ENCODE measurements around the gene TATDN2.

TATDN2 gene

DNA sequence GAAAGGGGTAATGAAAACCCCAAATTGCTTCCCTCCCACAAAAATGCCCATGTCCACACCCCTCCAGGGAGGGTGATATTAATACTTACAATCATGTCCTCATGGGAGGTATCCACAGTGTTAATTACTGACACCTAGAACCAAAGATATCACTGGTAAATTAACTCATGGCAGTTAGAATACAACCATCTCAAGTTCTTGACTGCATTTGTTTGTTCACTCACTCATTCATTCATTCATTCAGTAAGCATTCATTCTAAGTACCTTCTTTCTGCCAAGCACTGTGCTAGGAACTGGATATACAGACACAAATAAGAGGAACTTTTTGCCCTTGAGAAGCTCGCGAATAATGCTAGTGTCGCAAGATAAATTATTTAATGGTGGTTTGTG lies 69.7 kb downstream of the TATDN2 start:
- DNase-seq (ENCODE audit: low read depth): no peak

DNA sequence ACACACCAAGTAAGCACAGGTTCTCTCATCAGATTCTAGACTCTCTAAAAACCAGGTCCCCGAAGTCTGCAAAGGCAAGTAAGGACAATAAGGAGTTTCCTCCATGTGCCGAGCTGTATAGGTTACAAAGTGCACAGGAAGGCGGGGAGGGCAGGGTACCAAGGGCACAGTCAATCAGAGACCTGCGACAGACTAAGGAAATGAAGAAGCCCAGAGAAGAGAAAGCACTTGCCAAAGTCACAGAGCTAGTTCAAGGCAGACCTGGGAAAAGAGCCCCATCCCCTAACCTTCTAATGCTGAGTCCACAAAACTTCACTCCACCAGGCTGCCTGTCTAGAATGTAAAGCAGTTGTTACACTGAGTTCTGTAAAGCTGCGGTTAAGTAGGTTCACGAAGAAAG lies 71.0 kb downstream of the TATDN2 start:
- no peak for DNase-seq (ENCODE audit: low read depth)

DNA sequence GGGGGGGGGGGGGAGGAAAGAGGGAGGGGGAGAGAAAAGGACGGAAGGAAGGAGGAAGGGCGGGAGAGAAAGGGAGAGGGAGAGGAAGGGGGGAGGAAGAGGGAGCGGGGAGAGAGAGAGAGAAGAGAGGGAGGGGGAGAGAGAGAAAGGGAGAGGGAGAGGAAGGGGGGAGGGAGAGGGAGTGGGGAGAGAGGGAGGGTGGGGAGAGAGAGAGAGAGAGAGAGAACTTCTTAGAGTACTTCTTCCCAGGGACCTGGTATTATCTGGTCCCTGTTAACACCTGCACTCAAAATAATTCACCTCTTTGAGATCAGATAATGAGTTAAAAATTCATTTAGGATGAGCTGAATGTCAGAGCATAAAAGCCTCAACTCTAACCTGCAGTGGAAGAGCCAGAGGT lies 71.5 kb downstream of the TATDN2 start:
- DNase-seq (ENCODE audit: low read depth): no peak

DNA sequence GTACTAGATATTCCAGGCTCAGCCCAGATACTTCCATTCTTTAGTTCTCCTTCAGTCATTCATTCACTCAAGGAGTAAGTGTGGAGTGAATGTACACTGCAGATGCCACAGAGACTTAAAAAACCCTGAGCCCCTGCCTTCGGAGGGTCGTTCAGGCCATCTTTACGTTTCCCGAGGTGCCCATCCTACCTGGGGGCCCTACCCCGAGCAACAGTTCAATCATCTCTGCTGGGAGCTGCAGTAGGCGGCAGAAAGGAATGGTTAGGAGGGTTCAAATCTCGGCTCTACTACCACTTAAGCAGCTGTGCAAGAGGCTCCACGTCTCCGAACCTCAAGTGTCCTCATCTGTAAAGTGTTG lies 72.0 kb downstream of the TATDN2 start:
- no peak for DNase-seq (ENCODE audit: low read depth)

DNA sequence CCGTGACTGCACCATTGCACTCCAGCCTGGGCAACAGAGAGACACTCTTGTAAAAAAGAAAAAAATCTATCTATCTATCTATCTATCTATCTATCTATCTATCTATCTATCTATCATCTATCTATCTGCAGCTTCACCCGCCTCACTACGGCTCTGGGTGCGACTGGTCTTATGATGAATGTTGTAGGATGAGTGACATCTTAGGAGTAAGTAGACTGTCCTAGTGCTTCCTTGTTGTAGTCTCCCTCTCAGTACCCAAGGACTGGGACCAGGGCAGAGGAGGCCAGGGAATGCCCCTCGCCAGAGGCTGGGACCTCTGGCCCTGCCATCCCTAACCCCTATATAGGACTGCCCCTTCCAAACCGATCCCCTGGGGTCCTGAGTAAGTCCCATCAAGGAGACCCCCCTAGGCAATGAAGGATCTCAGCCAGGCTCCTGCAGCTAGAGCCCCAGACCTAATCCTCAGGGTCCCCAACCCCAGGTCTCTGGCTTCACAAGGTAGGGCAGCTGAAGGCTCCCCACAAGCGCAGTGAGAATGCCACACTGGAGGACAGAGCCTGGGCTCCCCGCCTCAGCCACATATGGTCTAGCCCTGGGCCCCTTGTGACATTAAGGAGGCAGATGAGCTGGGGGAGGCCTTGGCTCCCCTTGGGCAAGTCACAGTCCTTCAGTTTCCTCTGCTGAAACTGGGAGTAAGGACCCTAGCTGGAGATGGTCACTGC lies 73.5 kb downstream of the TATDN2 start:
- no peak for DNase-seq (ENCODE audit: low read depth)

GRCh38 chr3:10322352-10322710 lies 74.1 kb downstream of the TATDN2 start:
- DNase-seq (ENCODE audit: low read depth): no peak

DNA sequence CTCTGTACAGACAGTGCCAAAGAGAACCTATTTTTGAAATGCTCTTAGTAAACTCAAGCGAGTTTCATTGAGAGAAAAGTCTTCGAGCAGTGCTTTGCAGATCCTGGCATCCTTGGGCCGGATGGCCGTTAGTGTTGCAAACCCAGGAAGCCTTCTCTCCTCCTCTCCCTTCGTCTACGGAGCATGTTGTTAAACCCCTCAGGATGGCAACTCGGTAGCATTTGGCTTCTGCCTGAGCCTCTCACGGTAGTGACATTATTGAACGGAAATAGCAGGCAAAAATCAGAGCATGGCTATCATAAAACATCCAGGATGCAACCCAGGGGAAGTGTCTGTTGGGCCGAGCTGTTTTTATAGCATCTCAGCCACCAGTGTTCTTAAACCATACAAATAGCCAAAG lies 79.3 kb downstream of the TATDN2 start:
- no peak for DNase-seq (ENCODE audit: low read depth)

GRCh38 chr3:10328460-10329071 lies 80.3 kb downstream of the TATDN2 start:
- no peak for DNase-seq (ENCODE audit: low read depth)

DNA sequence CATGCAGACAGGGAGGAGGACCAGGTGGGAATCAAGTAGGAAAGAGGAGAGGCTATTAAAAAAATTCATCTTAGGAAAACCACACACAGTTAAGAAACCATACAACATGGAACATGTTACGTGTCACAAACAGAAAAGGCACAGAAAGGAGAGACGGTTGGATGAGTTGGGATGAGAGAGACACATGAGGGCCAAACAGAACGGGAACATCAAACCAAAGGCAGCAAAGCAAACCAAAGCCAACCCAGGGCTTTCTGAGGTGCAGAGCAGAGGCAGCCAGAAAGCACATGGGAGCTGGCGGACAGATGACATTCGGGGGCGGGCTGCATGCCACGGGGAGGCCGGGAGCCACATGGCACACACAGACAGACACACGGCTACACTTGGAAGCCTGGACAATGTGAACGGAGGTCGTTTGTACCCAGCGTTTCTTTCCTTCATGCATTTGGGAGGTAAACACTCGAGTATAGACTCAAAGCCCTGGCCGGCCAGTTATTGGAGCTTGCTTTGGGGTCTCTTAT lies 81.3 kb downstream of the TATDN2 start:
- no peak for DNase-seq (ENCODE audit: low read depth)

DNA sequence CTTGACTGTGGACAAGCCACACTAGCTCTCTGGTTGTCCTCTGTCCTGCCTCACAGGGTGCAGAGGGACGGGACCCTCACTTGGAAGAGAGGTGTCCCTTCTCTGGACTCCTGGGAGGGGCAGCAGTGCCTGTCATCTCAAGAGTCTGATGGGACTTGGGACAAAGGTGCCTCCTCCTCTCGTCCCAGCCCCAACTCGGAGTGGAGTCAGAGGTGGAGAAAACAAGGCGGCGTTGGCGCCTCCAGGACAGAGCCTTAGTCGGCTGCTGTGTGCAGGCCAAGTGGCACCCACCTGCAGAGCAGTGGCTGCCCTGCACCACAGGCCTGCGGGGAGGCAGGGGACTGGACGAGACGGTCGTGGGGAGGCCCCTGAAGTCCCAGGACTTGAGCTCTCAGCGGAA lies 82.1 kb downstream of the TATDN2 start:
- no peak for DNase-seq (ENCODE audit: low read depth)

Data from stimulated activated CD8-positive, alpha-beta memory T cell treated with anti-CD3 and anti-CD28 coated beads, Interleukin-12 subunit alpha, Interleukin-12 subunit beta, amount 100 ng/mL, for 4 hours (primary cell).